Measurements from ENCODE around the gene PRR20G.

The PRR20G gene

DNA sequence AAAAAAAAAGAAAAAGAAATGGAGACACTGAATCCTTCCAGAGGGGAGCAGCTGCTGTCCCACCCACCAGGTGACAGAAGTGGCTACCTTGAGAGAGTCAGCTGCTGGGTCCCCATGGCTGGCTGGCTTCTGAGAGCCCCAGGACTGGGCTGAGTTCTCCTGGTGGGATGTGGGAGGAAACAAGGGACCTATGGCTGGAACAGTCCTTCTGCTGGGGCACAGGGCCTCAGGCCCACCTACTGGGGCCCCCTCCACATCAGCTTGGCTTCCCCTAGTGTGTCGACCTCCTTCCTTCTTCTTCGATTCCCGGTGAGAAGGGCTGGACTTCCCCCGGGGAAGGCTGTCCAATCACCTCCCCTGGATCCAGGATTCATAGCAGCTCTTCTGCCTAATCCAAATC lies 32.3 kb downstream of the PRR20G start:
- H3K4me3 ChIP-seq (ENCODE audit: extremely low read depth, insufficient read depth, low read length, poor library complexity, severe bottlenecking) = no peak overlapping the region
- H3K36me3 ChIP-seq (ENCODE audit: control insufficient read depth, insufficient read depth, low read length) = no peaks in the 10 kb centered on the region
- H3K27ac ChIP-seq (ENCODE audit: low read depth, low read length, severe bottlenecking) = no peak overlapping the region
- H3K4me1 ChIP-seq (ENCODE audit: control insufficient read depth, insufficient read depth, low read length, poor library complexity, severe bottlenecking) = no peaks in the 10 kb centered on the region
- no peaks in the 10 kb centered on the region for H3K9me3 ChIP-seq (ENCODE audit: control insufficient read depth, low read length)
- 81 to 89% methylated on average over 4 of the region's 4 CpGs for WGBS, 2 experiments (ENCODE audit: insufficient coverage in 2 of 2)

GRCh38 chr3:127254730-127255129 lies 33.1 kb downstream of the PRR20G start:
- no peak overlapping the region for H3K4me3 ChIP-seq (ENCODE audit: extremely low read depth, insufficient read depth, low read length, poor library complexity, severe bottlenecking)
- H3K27ac ChIP-seq (ENCODE audit: low read depth, low read length, severe bottlenecking) = no peak overlapping the region
- no peaks in the 10 kb centered on the region for H3K4me1 ChIP-seq (ENCODE audit: control insufficient read depth, insufficient read depth, low read length, poor library complexity, severe bottlenecking)
- 78 to 89% methylated on average over 8 to 9 of the region's 9 CpGs for WGBS, 2 experiments (ENCODE audit: insufficient coverage in 2 of 2)
- H3K36me3 ChIP-seq (ENCODE audit: control insufficient read depth, insufficient read depth, low read length) = no peaks in the 10 kb centered on the region
- H3K9me3 ChIP-seq (ENCODE audit: control insufficient read depth, low read length) = no peaks in the 10 kb centered on the region

DNA sequence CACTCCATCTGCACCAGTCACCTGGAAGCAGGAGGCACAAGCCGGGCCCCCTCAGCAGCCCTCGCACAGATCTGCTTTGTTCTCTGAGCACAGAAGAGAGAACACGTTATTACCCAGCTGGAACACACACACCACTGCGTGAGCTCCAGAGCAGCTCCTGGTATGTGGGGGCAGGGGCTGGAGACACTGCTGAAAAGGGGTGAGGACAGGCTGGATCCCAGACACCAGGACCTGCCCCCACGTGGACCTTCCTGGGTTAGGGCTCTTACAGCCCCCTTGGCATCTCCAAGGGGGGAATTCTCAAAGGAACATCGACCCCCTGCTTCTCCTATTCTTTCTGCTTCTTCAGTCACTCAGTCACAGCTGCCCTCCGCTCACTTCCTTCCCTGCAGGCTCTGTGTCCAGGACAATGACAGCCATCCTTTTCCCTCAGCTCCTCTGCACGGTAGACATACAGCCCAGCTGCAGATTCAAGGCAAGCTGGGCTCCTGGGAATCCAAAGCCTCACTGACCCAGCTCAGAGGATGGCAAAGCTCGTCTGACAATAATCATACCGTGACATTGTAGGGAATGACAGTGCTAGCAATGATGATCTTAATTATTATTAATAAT lies 33.7 kb downstream of the PRR20G start:
- Histone ChIP-seq H3K4me3 (ENCODE audit: extremely low read depth, insufficient read depth, low read length, poor library complexity, severe bottlenecking) (no peak overlapping the region), H3K9me3 (ENCODE audit: control insufficient read depth, low read length) (no peaks in the 10 kb centered on the region), H3K36me3 (ENCODE audit: control insufficient read depth, insufficient read depth, low read length) (no peaks in the 10 kb centered on the region), H3K4me1 (ENCODE audit: control insufficient read depth, insufficient read depth, low read length, poor library complexity, severe bottlenecking) (no peaks in the 10 kb centered on the region), H3K27ac (ENCODE audit: low read depth, low read length, severe bottlenecking) (no peak overlapping the region)
- 58 to 85% methylated on average over 3 to 6 of the region's 10 CpGs for WGBS, 2 experiments (ENCODE audit: insufficient coverage in 2 of 2)

DNA sequence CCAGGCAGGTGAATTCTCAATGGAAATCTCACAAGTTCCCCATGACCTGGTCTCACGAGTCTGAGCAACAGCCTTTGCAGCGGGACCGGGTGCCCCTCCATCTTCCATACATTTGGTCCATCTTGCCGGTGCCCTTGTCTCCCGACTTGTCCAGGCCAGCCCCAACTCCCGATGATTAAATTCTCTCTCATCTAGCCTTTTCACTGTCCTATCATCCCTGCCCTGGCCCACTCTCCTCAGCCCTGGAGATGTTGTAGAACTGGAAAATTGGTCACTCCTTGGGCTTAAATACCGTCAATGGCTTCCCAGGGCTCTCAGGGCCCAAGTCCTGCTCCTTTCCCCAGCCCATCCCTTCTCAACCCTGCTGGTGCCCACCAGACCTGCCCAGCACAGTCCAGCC lies 34.4 kb downstream of the PRR20G start:
- Histone ChIP-seq H3K9me3 (ENCODE audit: control insufficient read depth, low read length) (peaks cover 3% of the 10 kb centered on the region), H3K4me1 (ENCODE audit: control insufficient read depth, insufficient read depth, low read length, poor library complexity, severe bottlenecking) (no peaks in the 10 kb centered on the region), H3K36me3 (ENCODE audit: control insufficient read depth, insufficient read depth, low read length) (no peaks in the 10 kb centered on the region), H3K27ac (ENCODE audit: low read depth, low read length, severe bottlenecking) (no peak overlapping the region), H3K4me3 (ENCODE audit: extremely low read depth, insufficient read depth, low read length, poor library complexity, severe bottlenecking) (no peak overlapping the region)
- WGBS, 2 experiments (ENCODE audit: insufficient coverage in 2 of 2) = 94 to 95% methylated on average over 6 to 7 of the region's 7 CpGs

DNA sequence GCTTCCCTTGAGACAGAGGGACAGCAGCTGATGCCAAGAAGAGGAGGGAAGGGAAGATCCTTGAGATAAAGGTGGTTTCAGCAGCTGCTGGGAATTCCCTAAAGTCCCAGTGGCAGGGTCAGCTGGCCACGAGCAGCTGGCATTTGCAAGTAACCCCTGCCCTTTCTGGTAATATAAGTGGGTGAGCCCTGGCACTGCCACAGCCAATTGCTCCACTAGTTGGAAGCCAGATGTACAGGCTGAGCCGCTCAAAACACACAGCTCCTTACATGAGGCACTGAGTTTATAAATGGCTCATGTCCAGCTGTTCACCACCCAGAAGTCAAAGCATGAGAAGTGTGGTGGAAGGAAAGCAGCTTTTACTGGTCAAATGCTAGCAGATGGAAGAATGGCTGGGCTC lies 35.4 kb downstream of the PRR20G start:
- peaks cover 11% of the 10 kb centered on the region for H3K9me3 ChIP-seq (ENCODE audit: control insufficient read depth, low read length)
- 60% methylated on average over 1 of the region's 2 CpGs; no CpG with 5 or more reads in 1 of the 2 experiments for WGBS, 2 experiments (ENCODE audit: insufficient coverage in 2 of 2)
- H3K27ac ChIP-seq (ENCODE audit: low read depth, low read length, severe bottlenecking) = no peak overlapping the region
- H3K36me3 ChIP-seq (ENCODE audit: control insufficient read depth, insufficient read depth, low read length) = no peaks in the 10 kb centered on the region
- H3K4me3 ChIP-seq (ENCODE audit: extremely low read depth, insufficient read depth, low read length, poor library complexity, severe bottlenecking) = no peak overlapping the region
- no peaks in the 10 kb centered on the region for H3K4me1 ChIP-seq (ENCODE audit: control insufficient read depth, insufficient read depth, low read length, poor library complexity, severe bottlenecking)

GRCh38 chr3:127250032-127250431 lies 37.8 kb downstream of the PRR20G start:
- no peaks in the 10 kb centered on the region for H3K36me3 ChIP-seq (ENCODE audit: control insufficient read depth, insufficient read depth, low read length)
- no peak overlapping the region for H3K27ac ChIP-seq (ENCODE audit: low read depth, low read length, severe bottlenecking)
- H3K4me1 ChIP-seq (ENCODE audit: control insufficient read depth, insufficient read depth, low read length, poor library complexity, severe bottlenecking) = no peaks in the 10 kb centered on the region
- H3K4me3 ChIP-seq (ENCODE audit: extremely low read depth, insufficient read depth, low read length, poor library complexity, severe bottlenecking) = no peak overlapping the region
- WGBS, 2 experiments (ENCODE audit: insufficient coverage in 2 of 2) = 17% methylated on average over 1 of the region's 1 CpG; no CpG with 5 or more reads in 1 of the 2 experiments
- H3K9me3 ChIP-seq (ENCODE audit: control insufficient read depth, low read length) = peaks cover 22% of the 10 kb centered on the region

GRCh38 chr3:127247292-127247691 lies 40.6 kb downstream of the PRR20G start:
- WGBS, 2 experiments (ENCODE audit: insufficient coverage in 2 of 2) = no CpG with 5 or more reads among the region's 1 CpG
- H3K27ac ChIP-seq (ENCODE audit: low read depth, low read length, severe bottlenecking) = no peak overlapping the region

DNA sequence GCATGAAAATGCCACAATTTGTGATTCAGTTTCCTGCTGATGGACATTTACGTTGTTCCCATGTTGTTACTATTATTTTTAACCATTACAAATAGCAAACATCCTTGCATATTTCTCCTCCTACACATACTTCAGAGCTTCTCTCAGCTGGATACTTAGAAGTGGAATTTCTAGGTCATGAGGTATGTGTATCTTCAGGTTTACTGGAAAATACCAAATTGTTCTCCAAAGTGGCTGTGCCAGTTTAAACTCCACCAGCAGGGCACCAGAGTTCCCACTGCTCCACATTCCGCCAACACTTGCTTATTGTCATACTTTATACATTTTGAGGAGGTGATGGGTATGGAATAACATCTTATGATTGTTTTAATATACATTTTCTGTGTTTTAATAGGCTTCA lies 49.2 kb downstream of the PRR20G start:
- Histone ChIP-seq H3K9me3 (ENCODE audit: control insufficient read depth, low read length) (no peaks in the 10 kb centered on the region), H3K4me3 (ENCODE audit: extremely low read depth, insufficient read depth, low read length, poor library complexity, severe bottlenecking) (no peak overlapping the region), H3K27ac (ENCODE audit: low read depth, low read length, severe bottlenecking) (no peak overlapping the region), H3K4me1 (ENCODE audit: control insufficient read depth, insufficient read depth, low read length, poor library complexity, severe bottlenecking) (no peaks in the 10 kb centered on the region), H3K36me3 (ENCODE audit: control insufficient read depth, insufficient read depth, low read length) (no peaks in the 10 kb centered on the region)
- WGBS, 2 experiments (ENCODE audit: insufficient coverage in 2 of 2) = no CpG with 5 or more reads among the region's 2 CpGs

More at GRCh38 chr3:127247292-127247691, 40.6 kb downstream of the PRR20G start:
- Histone ChIP-seq H3K4me3 (ENCODE audit: extremely low read depth, insufficient read depth, low read length, poor library complexity, severe bottlenecking) (no peak overlapping the region), H3K36me3 (ENCODE audit: control insufficient read depth, insufficient read depth, low read length) (no peaks in the 10 kb centered on the region), H3K9me3 (ENCODE audit: control insufficient read depth, low read length) (peaks cover 24% of the 10 kb centered on the region), H3K4me1 (ENCODE audit: control insufficient read depth, insufficient read depth, low read length, poor library complexity, severe bottlenecking) (no peaks in the 10 kb centered on the region)

- no CpG with 5 or more reads among the region's 3 CpGs for WGBS, 2 experiments (ENCODE audit: insufficient coverage in 2 of 2)
- Histone ChIP-seq H3K27ac (ENCODE audit: low read depth, low read length, severe bottlenecking) (no peak overlapping the region), H3K4me1 (ENCODE audit: control insufficient read depth, insufficient read depth, low read length, poor library complexity, severe bottlenecking) (no peaks in the 10 kb centered on the region), H3K4me3 (ENCODE audit: extremely low read depth, insufficient read depth, low read length, poor library complexity, severe bottlenecking) (no peak overlapping the region), H3K9me3 (ENCODE audit: control insufficient read depth, low read length) (no peaks in the 10 kb centered on the region), H3K36me3 (ENCODE audit: control insufficient read depth, insufficient read depth, low read length) (no peaks in the 10 kb centered on the region)
Observed at GRCh38 chr3:127237835-127238234, 50.0 kb downstream of the PRR20G start.

GRCh38 chr3:127235706-127236105 lies 52.1 kb downstream of the PRR20G start:
- H3K9me3 ChIP-seq (ENCODE audit: control insufficient read depth, low read length) = peaks cover 3% of the 10 kb centered on the region
- H3K4me1 ChIP-seq (ENCODE audit: control insufficient read depth, insufficient read depth, low read length, poor library complexity, severe bottlenecking) = no peaks in the 10 kb centered on the region
- no peak overlapping the region for H3K27ac ChIP-seq (ENCODE audit: low read depth, low read length, severe bottlenecking)
- WGBS, 2 experiments (ENCODE audit: insufficient coverage in 2 of 2) = 79% methylated on average over 2 of the region's 3 CpGs
- no peak overlapping the region for H3K4me3 ChIP-seq (ENCODE audit: extremely low read depth, insufficient read depth, low read length, poor library complexity, severe bottlenecking)
- no peaks in the 10 kb centered on the region for H3K36me3 ChIP-seq (ENCODE audit: control insufficient read depth, insufficient read depth, low read length)

DNA sequence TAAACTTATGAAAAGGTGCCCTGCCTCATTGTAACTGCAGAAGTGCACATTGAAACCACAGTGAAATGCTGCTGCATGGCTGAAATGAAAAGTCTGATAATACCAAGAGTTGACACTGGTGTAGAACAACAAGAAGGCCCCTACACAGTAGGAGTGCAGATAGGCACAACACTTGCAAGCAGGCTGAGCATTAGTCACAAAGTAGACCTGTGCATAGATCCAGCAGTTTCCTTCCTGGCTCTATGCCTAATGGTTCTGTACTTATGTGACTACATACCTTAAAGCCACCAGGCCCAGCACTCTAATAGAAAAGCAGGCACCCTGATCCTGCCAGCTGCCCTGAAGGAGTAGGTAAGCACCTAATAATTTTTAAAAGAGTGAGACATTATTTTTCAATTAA lies 53.1 kb downstream of the PRR20G start:
- Histone ChIP-seq H3K27ac (ENCODE audit: low read depth, low read length, severe bottlenecking) (no peak overlapping the region), H3K4me3 (ENCODE audit: extremely low read depth, insufficient read depth, low read length, poor library complexity, severe bottlenecking) (no peak overlapping the region), H3K4me1 (ENCODE audit: control insufficient read depth, insufficient read depth, low read length, poor library complexity, severe bottlenecking) (no peaks in the 10 kb centered on the region), H3K36me3 (ENCODE audit: control insufficient read depth, insufficient read depth, low read length) (no peaks in the 10 kb centered on the region), H3K9me3 (ENCODE audit: control insufficient read depth, low read length) (peaks cover 3% of the 10 kb centered on the region)
